ENCODE measurements around the gene GNA15. TPM values are rescaled to one million over a fixed set of nuclear protein-coding genes. Genes with fewer than 3 reads are reported as not detected.
A peak's percentile ranks its signal among the peaks of the same experiment; 100 is the strongest.
"Not testable (repeated sequence)": the region's sequence is repeated elsewhere in the genome, so short reads cannot be mapped to it uniquely, and the experiment has no call there.

GNA15 gene
- total and polyA plus RNA-seq, 5 donors from 2014 or later: 4.1 to 43.0 (median 6.8) TPM

DNA sequence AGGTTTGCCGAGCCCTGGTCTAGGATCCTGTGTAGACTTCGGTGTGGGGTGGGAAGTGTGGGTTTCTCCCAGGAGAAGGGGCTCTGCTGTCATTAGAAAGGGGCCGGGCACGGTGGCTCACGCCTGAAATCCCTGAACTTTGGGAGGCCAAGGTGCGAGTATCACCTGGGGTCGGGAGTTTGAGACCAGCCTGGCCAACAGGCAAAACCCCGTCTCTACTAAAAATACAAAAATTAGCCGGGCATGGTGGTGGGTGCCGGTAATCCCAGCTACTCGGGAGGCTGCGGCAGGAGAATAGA, 55.9 kb downstream of the GNA15 start:
- H3K4me3 Mint-ChIP-seq: peak overlapping the region in 1 of 4 donors; percentile 38
- not testable (repeated sequence) for H3K9me3 Mint-ChIP-seq; ATAC-seq (ENCODE audit: low read depth in 2 of 2); H3K4me3 ChIP-seq (ENCODE audit: low read depth, low read length); H3K36me3 ChIP-seq (ENCODE audit: control insufficient read depth, insufficient read depth, low read length); H3K9me3 ChIP-seq (ENCODE audit: control insufficient read depth in 2 of 2, low read length in 2 of 2); DNase-seq; H3K27me3 ChIP-seq (ENCODE audit: control insufficient read depth, insufficient read depth, low read length); H3K27ac Mint-ChIP-seq; H3K27me3 Mint-ChIP-seq; H3K27ac ChIP-seq (ENCODE audit: insufficient read depth, low read length, poor library complexity, severe bottlenecking)
- peaks cover 0 to 32% (median 15%) of the 10 kb centered on the region in 4 donors for H3K4me1 Mint-ChIP-seq
- H3K36me3 Mint-ChIP-seq: peaks cover 13% of the 10 kb centered on the region
- H3K4me1 ChIP-seq (ENCODE audit: control insufficient read depth, insufficient read depth, low read length, poor library complexity, severe bottlenecking): peaks cover 31% of the 10 kb centered on the region

DNA sequence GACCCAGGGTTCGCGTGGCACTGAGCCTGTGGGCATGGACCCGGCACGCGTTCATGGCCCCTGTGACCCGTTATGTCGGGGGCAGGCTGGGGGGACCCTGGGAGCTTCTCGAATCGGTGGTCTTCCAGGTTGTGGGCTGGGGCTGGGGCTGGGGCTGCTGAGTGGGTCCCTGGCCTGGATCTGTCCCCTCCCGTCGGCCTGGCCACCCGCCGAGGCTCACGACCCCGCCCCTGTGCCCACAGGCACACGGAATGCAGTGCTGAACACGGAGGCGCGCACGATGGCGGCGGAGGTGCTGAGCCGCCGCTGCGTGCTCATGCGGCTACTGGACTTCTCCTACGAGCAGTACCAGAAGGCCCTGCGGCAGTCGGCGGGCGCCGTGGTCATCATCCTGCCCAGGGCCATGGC, 56.4 kb downstream of the GNA15 start:
- Mint-ChIP-seq H3K27me3 (no peaks in the 10 kb centered on the region), H3K27ac (no peak overlapping the region), H3K4me1 (peaks cover 0 to 28% (median 11%) of the 10 kb centered on the region in 4 donors), H3K36me3 (peaks cover 13% of the 10 kb centered on the region), H3K9me3 (peaks cover 0 to 2% (median 0%) of the 10 kb centered on the region in 7 donors), H3K4me3 (no peak overlapping the region)
- H3K27ac ChIP-seq (ENCODE audit: insufficient read depth, low read length, poor library complexity, severe bottlenecking): no peak overlapping the region
- no peaks in the 10 kb centered on the region for H3K27me3 ChIP-seq (ENCODE audit: control insufficient read depth, insufficient read depth, low read length)
- H3K4me3 ChIP-seq (ENCODE audit: low read depth, low read length): no peak overlapping the region
- ATAC-seq (ENCODE audit: low read depth in 2 of 2): no peak
- peaks cover 26% of the 10 kb centered on the region for H3K4me1 ChIP-seq (ENCODE audit: control insufficient read depth, insufficient read depth, low read length, poor library complexity, severe bottlenecking)
- no peaks in the 10 kb centered on the region for H3K9me3 ChIP-seq (ENCODE audit: control insufficient read depth in 2 of 2, low read length in 2 of 2)
- peaks cover 3% of the 10 kb centered on the region for H3K36me3 ChIP-seq (ENCODE audit: control insufficient read depth, insufficient read depth, low read length)
- no peak for DNase-seq

- H3K27me3 ChIP-seq (ENCODE audit: control insufficient read depth, insufficient read depth, low read length): no peaks in the 10 kb centered on the region
- Mint-ChIP-seq H3K27ac (no peak overlapping the region), H3K27me3 (no peaks in the 10 kb centered on the region), H3K9me3 (peaks cover 0 to 2% (median 0%) of the 10 kb centered on the region in 7 donors), H3K36me3 (peaks cover 13% of the 10 kb centered on the region), H3K4me1 (peaks cover 0 to 23% (median 9%) of the 10 kb centered on the region in 4 donors), H3K4me3 (no peak overlapping the region)
- H3K36me3 ChIP-seq (ENCODE audit: control insufficient read depth, insufficient read depth, low read length): peaks cover 3% of the 10 kb centered on the region
- H3K27ac ChIP-seq (ENCODE audit: insufficient read depth, low read length, poor library complexity, severe bottlenecking): no peak overlapping the region
- peaks cover 21% of the 10 kb centered on the region for H3K4me1 ChIP-seq (ENCODE audit: control insufficient read depth, insufficient read depth, low read length, poor library complexity, severe bottlenecking)
- no peak for ATAC-seq (ENCODE audit: low read depth in 2 of 2)
- no peak overlapping the region for H3K4me3 ChIP-seq (ENCODE audit: low read depth, low read length)
- H3K9me3 ChIP-seq (ENCODE audit: control insufficient read depth in 2 of 2, low read length in 2 of 2): no peaks in the 10 kb centered on the region
- no peak for DNase-seq
These were observed 56.9 kb downstream of the GNA15 start for GRCh38 chr19:3192684-3193083.

- ATAC-seq (ENCODE audit: low read depth in 2 of 2) (peak in 1 of 2 donors; percentile 16), DNase-seq (no peak)
- H3K4me3 ChIP-seq (ENCODE audit: low read depth, low read length): no peak overlapping the region
- H3K36me3 ChIP-seq (ENCODE audit: control insufficient read depth, insufficient read depth, low read length): peaks cover 3% of the 10 kb centered on the region
- peaks cover 0 to 2% (median 0%) of the 10 kb centered on the region in 7 donors for H3K9me3 Mint-ChIP-seq
- peak overlapping the region in 1 of 3 donors; percentile 79 for H3K27ac Mint-ChIP-seq
- peaks cover 13% of the 10 kb centered on the region for H3K36me3 Mint-ChIP-seq
- no peaks in the 10 kb centered on the region for H3K27me3 Mint-ChIP-seq
- H3K9me3 ChIP-seq (ENCODE audit: control insufficient read depth in 2 of 2, low read length in 2 of 2): no peaks in the 10 kb centered on the region
- H3K4me3 Mint-ChIP-seq: peak overlapping the region in 1 of 4 donors; percentile 22
- H3K27me3 ChIP-seq (ENCODE audit: control insufficient read depth, insufficient read depth, low read length): no peaks in the 10 kb centered on the region
- peaks cover 0 to 15% (median 5%) of the 10 kb centered on the region in 4 donors for H3K4me1 Mint-ChIP-seq
- no peak overlapping the region for H3K27ac ChIP-seq (ENCODE audit: insufficient read depth, low read length, poor library complexity, severe bottlenecking)
- H3K4me1 ChIP-seq (ENCODE audit: control insufficient read depth, insufficient read depth, low read length, poor library complexity, severe bottlenecking): peaks cover 13% of the 10 kb centered on the region
These were observed 57.6 kb downstream of the GNA15 start for GRCh38 chr19:3193256-3194105.

- H3K9me3 Mint-ChIP-seq: peaks cover 0 to 2% (median 0%) of the 10 kb centered on the region in 7 donors
- no peaks in the 10 kb centered on the region for H3K9me3 ChIP-seq (ENCODE audit: control insufficient read depth in 2 of 2, low read length in 2 of 2)
- ATAC-seq (ENCODE audit: low read depth in 2 of 2) (no peak), DNase-seq (no peak)
- H3K27me3 Mint-ChIP-seq: no peaks in the 10 kb centered on the region
- peaks cover 13% of the 10 kb centered on the region for H3K36me3 Mint-ChIP-seq
- H3K4me3 ChIP-seq (ENCODE audit: low read depth, low read length): no peak overlapping the region
- H3K36me3 ChIP-seq (ENCODE audit: control insufficient read depth, insufficient read depth, low read length): peaks cover 3% of the 10 kb centered on the region
- peak overlapping the region in 2 of 4 donors; percentile 10 to 58 for H3K4me3 Mint-ChIP-seq
- no peaks in the 10 kb centered on the region for H3K27me3 ChIP-seq (ENCODE audit: control insufficient read depth, insufficient read depth, low read length)
- H3K4me1 Mint-ChIP-seq: peaks cover 0 to 6% (median under 1%) of the 10 kb centered on the region in 4 donors
- peaks cover 4% of the 10 kb centered on the region for H3K4me1 ChIP-seq (ENCODE audit: control insufficient read depth, insufficient read depth, low read length, poor library complexity, severe bottlenecking)
- no peak overlapping the region for H3K27ac ChIP-seq (ENCODE audit: insufficient read depth, low read length, poor library complexity, severe bottlenecking)
- H3K27ac Mint-ChIP-seq: peak overlapping the region in 1 of 3 donors; percentile 20
These were observed 58.6 kb downstream of the GNA15 start for GRCh38 chr19:3194106-3195087.

GRCh38 chr19:3196064-3196932, 60.5 kb downstream of the GNA15 start:
- no peaks in the 10 kb centered on the region for H3K27me3 Mint-ChIP-seq
- H3K27ac Mint-ChIP-seq: no peak overlapping the region
- Histone ChIP-seq H3K4me3 (ENCODE audit: low read depth, low read length) (no peak overlapping the region), H3K27ac (ENCODE audit: insufficient read depth, low read length, poor library complexity, severe bottlenecking) (no peak overlapping the region), H3K4me1 (ENCODE audit: control insufficient read depth, insufficient read depth, low read length, poor library complexity, severe bottlenecking) (no peaks in the 10 kb centered on the region), H3K9me3 (ENCODE audit: control insufficient read depth in 2 of 2, low read length in 2 of 2) (no peaks in the 10 kb centered on the region), H3K27me3 (ENCODE audit: control insufficient read depth, insufficient read depth, low read length) (no peaks in the 10 kb centered on the region), H3K36me3 (ENCODE audit: control insufficient read depth, insufficient read depth, low read length) (peaks cover 3% of the 10 kb centered on the region)
- ATAC-seq (ENCODE audit: low read depth in 2 of 2) (no peak), DNase-seq (no peak)
- peaks cover 13% of the 10 kb centered on the region for H3K36me3 Mint-ChIP-seq
- H3K4me3 Mint-ChIP-seq: no peak overlapping the region
- H3K4me1 Mint-ChIP-seq: no peaks in the 10 kb centered on the region
- H3K9me3 Mint-ChIP-seq: peaks cover 0 to 2% (median 0%) of the 10 kb centered on the region in 7 donors

GRCh38 chr19:3196933-3197205, 61.0 kb downstream of the GNA15 start:
- Histone ChIP-seq H3K4me1 (ENCODE audit: control insufficient read depth, insufficient read depth, low read length, poor library complexity, severe bottlenecking) (no peaks in the 10 kb centered on the region), H3K27me3 (ENCODE audit: control insufficient read depth, insufficient read depth, low read length) (no peaks in the 10 kb centered on the region), H3K36me3 (ENCODE audit: control insufficient read depth, insufficient read depth, low read length) (peaks cover 3% of the 10 kb centered on the region), H3K27ac (ENCODE audit: insufficient read depth, low read length, poor library complexity, severe bottlenecking) (no peak overlapping the region), H3K4me3 (ENCODE audit: low read depth, low read length) (no peak overlapping the region), H3K9me3 (ENCODE audit: control insufficient read depth in 2 of 2, low read length in 2 of 2) (no peaks in the 10 kb centered on the region)
- H3K36me3 Mint-ChIP-seq: peaks cover 13% of the 10 kb centered on the region
- peaks cover 0 to 2% (median 0%) of the 10 kb centered on the region in 7 donors for H3K9me3 Mint-ChIP-seq
- no peak for DNase-seq
- ATAC-seq (ENCODE audit: low read depth in 2 of 2): no peak
- no peak overlapping the region for H3K4me3 Mint-ChIP-seq
- H3K27ac Mint-ChIP-seq: no peak overlapping the region
- H3K4me1 Mint-ChIP-seq: no peaks in the 10 kb centered on the region
- no peaks in the 10 kb centered on the region for H3K27me3 Mint-ChIP-seq
